ENCODE results near the gene MT1HL1. TPM values are rescaled to one million over a fixed set of nuclear protein-coding genes. Genes with fewer than 3 reads are reported as not detected.

The MT1HL1 gene
- total RNA-seq (2021) (not detected in 3 replicates), Bru-seq, nascent RNA (not detected)
- long read RNA-seq, experiment 1, result 0 reads
- long read RNA-seq, experiment 2, result 0 reads
- long read RNA-seq, experiment 3, result 0 reads

DNA sequence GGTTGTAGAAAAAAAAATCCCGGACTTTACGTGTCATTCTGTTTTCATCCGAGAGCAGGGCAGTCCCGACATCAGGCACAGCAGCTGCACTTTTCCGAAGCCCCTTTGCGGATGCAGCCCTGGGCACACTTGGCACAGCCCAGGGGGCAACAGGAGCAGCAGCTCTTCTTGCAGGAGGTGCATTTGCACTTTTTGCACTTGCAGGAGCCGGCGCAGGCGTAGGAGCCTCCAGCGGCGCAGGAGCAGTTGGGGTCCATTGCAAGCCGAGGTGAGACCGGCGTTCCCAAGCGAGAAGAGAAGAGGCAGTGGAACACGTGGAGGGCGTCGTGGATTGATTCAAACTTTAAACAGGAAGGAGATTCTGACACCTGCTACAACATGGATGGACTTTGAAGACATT lies at the start of gene MT1HL1:
Gene MT1HL1, minus strand, starts transcription at position 326 of the 400 bp plus-strand sequence. Its CDS starts 69 bp downstream, at position 257.
- DNase-seq (ENCODE audit: low spot score) (no peak), ATAC-seq (no peak)
- Mint-ChIP-seq H3K27me3 (ENCODE audit: low read depth) (peaks cover 10% of the 10 kb centered on the region), H3K9me3 (peaks cover 17% of the 10 kb centered on the region), H3K36me3 (no peaks in the 10 kb centered on the region), H3K27ac (no peak within 1 kb of the TSS), H3K4me1 (peaks cover 19% of the 10 kb centered on the region), H3K4me3 (no peak within 1 kb of the TSS)
- CTCF ChIA-PET, result no interaction called here
- POLR2A ChIA-PET, result no interaction called here
- TF ChIP-seq NR2C2 (CRISPR knock-in tag; IDR thresholded peaks at IDR 0.05), result no peak
- TF ChIP-seq CDX4 (CRISPR knock-in tag; IDR thresholded peaks at IDR 0.05; ENCODE audit: borderline replicate concordance), result no peak
- TF ChIP-seq SMAD4 (CRISPR knock-in tag; IDR thresholded peaks at IDR 0.05), result no peak
- TF ChIP-seq ZNF263 (CRISPR knock-in tag; IDR thresholded peaks at IDR 0.05; ENCODE audit: low read depth), result no peak
- TF ChIP-seq NR3C1 (CRISPR knock-in tag; conservative IDR thresholded peaks at IDR 0.05; ENCODE audit: low read depth), result no peak
- TF ChIP-seq MYBL2 (CRISPR knock-in tag; IDR thresholded peaks at IDR 0.05), result no peak
- no peak for TF ChIP-seq NR1H2 (CRISPR knock-in tag; IDR thresholded peaks at IDR 0.05)
- no peak for TF ChIP-seq TCF7 (CRISPR knock-in tag; IDR thresholded peaks at IDR 0.05; ENCODE audit: low read depth)
- TF ChIP-seq, protein P1, sequence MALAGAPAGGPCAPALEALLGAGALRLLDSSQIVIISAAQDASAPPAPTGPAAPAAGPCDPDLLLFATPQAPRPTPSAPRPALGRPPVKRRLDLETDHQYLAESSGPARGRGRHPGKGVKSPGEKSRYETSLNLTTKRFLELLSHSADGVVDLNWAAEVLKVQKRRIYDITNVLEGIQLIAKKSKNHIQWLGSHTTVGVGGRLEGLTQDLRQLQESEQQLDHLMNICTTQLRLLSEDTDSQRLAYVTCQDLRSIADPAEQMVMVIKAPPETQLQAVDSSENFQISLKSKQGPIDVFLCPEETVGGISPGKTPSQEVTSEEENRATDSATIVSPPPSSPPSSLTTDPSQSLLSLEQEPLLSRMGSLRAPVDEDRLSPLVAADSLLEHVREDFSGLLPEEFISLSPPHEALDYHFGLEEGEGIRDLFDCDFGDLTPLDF (CRISPR knock-in tag; IDR thresholded peaks at IDR 0.05), result no peak
- TF ChIP-seq, protein P2, sequence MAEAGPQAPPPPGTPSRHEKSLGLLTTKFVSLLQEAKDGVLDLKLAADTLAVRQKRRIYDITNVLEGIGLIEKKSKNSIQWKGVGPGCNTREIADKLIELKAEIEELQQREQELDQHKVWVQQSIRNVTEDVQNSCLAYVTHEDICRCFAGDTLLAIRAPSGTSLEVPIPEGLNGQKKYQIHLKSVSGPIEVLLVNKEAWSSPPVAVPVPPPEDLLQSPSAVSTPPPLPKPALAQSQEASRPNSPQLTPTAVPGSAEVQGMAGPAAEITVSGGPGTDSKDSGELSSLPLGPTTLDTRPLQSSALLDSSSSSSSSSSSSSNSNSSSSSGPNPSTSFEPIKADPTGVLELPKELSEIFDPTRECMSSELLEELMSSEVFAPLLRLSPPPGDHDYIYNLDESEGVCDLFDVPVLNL (CRISPR knock-in tag; IDR thresholded peaks at IDR 0.05; ENCODE audit: borderline replicate concordance, low read depth), result no peak
- TF ChIP-seq MXD4 (CRISPR knock-in tag; IDR thresholded peaks at IDR 0.05; ENCODE audit: borderline replicate concordance), result no peak
- TF ChIP-seq ZNF219 (CRISPR knock-in tag; IDR thresholded peaks at IDR 0.05; ENCODE audit: borderline replicate concordance), result no peak
- no peak for TF ChIP-seq ZNF232 (CRISPR knock-in tag; IDR thresholded peaks at IDR 0.05)
- no peak for TF ChIP-seq AFF4 (CRISPR knock-in tag; IDR thresholded peaks at IDR 0.05; ENCODE audit: borderline replicate concordance)
- no peak for TF ChIP-seq EMX1 (CRISPR knock-in tag; IDR thresholded peaks at IDR 0.05)
- no peak for TF ChIP-seq ZBTB21 (CRISPR knock-in tag; IDR thresholded peaks at IDR 0.05; ENCODE audit: borderline replicate concordance)
- no peak for TF ChIP-seq TEAD4 (CRISPR knock-in tag; IDR thresholded peaks at IDR 0.05)
- no peak for TF ChIP-seq ATF6 (CRISPR knock-in tag; IDR thresholded peaks at IDR 0.05)
